ENCODE results near the gene GALNT5.

DNA sequence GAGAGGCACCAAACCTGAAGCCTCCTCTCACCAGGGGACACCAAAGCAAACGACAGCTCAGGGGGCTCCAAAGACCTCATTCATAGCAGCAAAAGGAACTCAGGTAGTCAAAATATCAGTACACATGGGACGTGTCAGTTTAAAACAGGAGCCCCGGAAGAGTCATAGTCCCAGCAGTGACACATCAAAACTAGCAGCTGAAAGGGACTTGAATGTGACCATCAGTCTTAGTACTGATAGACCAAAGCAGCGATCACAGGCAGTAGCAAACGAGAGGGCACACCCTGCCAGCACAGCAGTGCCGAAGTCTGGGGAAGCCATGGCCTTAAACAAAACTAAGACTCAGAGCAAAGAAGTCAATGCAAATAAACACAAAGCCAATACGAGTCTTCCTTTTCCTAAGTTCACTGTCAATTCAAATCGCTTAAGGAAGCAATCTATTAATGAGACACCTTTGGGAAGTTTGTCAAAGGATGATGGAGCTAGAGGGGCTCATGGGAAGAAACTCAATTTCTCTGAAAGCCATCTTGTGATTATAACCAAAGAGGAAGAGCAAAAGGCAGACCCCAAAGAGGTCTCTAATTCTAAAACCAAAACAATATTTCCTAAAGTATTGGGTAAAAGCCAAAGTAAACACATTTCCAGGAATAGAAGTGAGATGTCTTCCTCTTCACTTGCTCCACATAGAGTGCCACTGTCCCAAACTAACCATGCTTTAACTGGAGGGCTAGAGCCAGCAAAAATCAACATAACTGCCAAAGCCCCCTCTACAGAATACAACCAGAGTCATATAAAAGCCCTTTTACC, 1.2 kb downstream of the GALNT5 start:
- TF ChIP-seq, protein P1, sequence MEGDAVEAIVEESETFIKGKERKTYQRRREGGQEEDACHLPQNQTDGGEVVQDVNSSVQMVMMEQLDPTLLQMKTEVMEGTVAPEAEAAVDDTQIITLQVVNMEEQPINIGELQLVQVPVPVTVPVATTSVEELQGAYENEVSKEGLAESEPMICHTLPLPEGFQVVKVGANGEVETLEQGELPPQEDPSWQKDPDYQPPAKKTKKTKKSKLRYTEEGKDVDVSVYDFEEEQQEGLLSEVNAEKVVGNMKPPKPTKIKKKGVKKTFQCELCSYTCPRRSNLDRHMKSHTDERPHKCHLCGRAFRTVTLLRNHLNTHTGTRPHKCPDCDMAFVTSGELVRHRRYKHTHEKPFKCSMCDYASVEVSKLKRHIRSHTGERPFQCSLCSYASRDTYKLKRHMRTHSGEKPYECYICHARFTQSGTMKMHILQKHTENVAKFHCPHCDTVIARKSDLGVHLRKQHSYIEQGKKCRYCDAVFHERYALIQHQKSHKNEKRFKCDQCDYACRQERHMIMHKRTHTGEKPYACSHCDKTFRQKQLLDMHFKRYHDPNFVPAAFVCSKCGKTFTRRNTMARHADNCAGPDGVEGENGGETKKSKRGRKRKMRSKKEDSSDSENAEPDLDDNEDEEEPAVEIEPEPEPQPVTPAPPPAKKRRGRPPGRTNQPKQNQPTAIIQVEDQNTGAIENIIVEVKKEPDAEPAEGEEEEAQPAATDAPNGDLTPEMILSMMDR (IDR thresholded peaks at IDR 0.05; ENCODE audit: insufficient read depth, low read length, poor library complexity, severe bottlenecking), result no peak
- TF ChIP-seq EZH2phosphoT487 (conservative IDR thresholded peaks at IDR 0.05; ENCODE audit: low read length), result no peak

All from SU-DHL-6 (cell line).